DOHH2 (cell line): ENCODE measurements around the gene MYO5C.

ENCODE experiments used
- EZH2phosphoT487 ChIP-seq: fragments of 200-600 bp; sonication (generic); IDR thresholded peaks from 2 replicates; pipeline ENCODE4 v1.6.1; 2017; ENCODE audit warnings: borderline replicate concordance, mild to moderate bottlenecking, antibody characterized with exemption, low read length, moderate library complexity, mixed read lengths
- TF ChIP-seq, protein P1 (sequence below): fragments of 200-600 bp; sonication (generic); IDR thresholded peaks from one replicate; pipeline ENCODE4 v1.5.1; 2014; ENCODE audit warnings: antibody characterized with exemption, mild to moderate bottlenecking, low read depth, low read length; ENCODE audit not compliant: poor library complexity, severe bottlenecking

DNA sequence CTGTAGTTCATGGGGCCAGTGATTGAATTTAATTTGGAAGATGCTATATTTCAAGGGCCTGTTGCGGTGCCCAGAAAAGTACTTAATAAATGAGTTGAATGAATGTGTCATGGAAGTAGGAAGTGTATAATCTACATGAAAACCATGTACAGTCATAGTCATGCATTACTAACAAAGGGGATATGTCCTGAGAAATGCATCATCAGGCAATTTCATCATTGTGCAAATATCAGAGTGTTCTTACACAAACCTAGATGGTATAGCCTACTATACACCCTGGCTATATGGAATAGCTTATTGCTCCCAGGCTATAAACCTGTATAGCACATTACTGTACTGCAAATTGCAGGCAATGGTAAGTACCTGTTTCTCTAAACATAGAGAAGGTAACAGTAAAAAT, 10.7 kb upstream of the MYO5C start:
- TF ChIP-seq, protein P1, sequence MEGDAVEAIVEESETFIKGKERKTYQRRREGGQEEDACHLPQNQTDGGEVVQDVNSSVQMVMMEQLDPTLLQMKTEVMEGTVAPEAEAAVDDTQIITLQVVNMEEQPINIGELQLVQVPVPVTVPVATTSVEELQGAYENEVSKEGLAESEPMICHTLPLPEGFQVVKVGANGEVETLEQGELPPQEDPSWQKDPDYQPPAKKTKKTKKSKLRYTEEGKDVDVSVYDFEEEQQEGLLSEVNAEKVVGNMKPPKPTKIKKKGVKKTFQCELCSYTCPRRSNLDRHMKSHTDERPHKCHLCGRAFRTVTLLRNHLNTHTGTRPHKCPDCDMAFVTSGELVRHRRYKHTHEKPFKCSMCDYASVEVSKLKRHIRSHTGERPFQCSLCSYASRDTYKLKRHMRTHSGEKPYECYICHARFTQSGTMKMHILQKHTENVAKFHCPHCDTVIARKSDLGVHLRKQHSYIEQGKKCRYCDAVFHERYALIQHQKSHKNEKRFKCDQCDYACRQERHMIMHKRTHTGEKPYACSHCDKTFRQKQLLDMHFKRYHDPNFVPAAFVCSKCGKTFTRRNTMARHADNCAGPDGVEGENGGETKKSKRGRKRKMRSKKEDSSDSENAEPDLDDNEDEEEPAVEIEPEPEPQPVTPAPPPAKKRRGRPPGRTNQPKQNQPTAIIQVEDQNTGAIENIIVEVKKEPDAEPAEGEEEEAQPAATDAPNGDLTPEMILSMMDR: no peak
- no peak for TF ChIP-seq EZH2phosphoT487
